ENCODE measurements around the gene EHHADH.
"Not testable (repeated sequence)": the region's sequence is repeated elsewhere in the genome, so short reads cannot be mapped to it uniquely, and the experiment has no call there.

The EHHADH gene

DNA sequence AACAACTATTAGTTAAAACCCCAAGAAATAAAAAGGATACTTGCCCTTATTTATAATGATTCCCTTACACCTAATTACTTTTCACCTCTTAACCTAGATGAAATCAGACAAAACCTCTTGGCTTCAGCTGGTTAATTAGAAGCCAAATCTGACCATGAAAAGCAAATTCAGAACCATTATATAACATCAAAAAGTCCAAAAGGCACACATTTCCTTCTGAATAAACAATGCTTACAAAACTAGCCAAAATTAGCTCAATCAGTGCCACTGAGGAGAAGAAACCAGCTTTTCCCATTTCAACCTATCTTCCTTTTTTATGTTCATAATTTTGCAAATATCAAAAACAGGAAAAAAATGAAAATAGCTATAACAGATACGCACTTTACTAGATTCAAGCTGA is 3.2 kb downstream of the EHHADH start:
- DNase-seq: no peak

DNA sequence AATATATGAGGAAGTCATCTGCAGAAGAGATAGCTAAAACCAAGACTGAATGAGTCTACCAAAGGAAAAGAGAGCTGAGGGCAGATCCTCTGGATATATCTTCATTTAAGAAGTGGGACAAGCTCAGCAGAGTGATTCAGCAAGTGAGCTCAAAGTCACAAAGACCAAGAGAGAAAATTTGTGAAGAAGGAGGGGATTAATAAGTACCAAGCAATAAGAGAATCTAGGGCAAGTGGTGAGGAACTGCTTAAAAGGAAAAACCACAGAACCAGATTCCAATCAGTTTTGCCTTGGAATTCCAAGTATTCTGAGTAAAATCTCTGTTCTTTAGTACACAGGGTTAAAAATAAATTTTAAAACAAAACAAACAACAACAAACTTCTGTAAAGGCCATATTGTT is 3.6 kb downstream of the EHHADH start:
- no peak for DNase-seq

DNA sequence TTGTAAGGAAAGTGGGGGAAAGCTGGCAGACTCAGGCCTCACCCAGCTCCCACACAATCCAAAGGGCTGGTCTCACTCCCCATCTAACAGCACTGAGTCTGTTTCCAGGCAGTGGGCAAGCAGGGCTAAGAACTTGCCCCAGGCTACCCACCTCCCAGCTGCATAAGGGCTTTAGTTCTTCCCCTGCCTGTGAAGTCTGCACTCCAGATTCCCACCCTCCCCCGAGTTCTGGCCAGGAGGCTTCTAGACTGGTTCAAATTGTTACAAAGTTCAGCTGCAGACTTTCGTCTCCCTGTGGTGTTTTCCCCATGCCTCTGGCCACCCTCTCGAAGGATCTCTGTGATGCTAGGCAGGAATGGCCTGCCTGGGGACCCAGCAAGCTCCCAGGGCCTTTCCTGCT is 11.2 kb downstream of the EHHADH start:
- no peak for DNase-seq

DNA sequence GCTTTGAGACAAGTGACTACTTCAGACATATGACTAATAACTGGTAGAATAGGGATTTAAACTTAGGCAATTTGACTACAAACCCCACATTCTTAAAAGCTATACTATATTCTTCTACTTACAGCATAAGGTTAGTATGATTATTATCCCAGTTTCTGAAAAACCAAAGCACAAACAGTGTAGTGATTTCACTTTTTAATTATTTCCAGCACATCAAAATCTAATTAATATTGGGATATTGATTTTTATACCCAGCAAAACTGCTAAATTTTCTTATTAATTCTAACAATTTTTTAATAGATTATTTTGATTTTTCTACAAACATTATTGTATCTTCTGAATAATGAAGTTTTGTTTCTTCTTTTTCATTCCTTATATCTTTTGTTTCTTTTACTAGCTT is 16.9 kb downstream of the EHHADH start:
- no peak for DNase-seq

DNA sequence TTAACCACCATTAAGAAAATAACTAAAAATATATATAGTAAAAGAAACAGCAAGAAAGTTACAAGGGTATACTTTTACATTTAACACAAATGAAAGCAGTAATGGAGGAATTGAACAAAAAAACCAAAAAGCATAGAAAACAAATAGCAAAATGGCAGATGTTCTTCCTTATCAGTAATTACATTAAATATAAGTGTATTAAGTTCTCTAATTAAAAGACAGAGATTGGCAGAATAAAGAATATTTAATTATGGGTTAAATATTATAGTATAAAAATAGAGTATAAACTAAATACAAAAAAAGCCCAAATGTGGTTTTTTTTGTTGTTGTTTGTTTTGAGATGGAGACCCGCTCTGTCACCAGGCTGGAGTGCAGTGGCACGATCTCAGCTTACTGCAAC is 20.5 kb downstream of the EHHADH start:
- no peak for DNase-seq

DNA sequence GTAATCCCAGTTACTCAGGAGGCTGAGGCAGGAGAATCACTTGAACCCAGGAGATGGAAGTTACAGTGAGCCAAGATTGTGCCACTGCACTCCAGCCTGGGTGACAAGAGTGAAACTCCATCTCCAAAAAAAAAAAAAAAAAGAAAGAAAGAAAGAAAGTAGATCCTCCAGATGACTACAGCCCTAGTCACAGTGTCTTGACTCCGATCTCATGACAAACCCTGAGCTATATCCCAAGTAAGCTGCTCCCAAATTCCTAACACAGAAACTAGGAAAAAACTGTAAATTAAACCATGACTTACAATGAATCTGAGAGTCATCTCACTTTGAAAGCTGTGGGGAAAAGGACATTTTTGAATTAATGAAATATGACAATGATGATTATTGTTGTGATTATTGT is 27.3 kb downstream of the EHHADH start:
- DNase-seq: not testable (repeated sequence)

DNA sequence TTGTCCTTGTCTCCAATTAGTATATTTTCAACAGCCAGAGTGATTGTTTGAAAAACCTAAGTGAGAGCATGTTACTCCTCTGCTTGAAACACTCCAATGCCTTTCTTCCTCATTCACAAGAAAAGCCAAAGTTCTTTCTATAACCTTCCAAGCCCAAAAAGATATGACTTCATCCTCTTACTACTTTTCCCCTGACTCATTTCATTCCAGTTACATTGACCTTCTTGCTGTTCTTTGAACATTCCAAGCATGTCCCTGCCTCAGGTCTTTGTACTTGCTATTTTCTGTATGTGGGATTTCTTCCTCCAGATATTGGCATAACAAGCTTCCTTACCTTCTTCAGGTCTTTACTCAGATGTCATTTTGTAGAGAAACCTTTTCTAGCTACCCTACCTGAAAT is 28.3 kb downstream of the EHHADH start:
- DNase-seq: no peak

DNA sequence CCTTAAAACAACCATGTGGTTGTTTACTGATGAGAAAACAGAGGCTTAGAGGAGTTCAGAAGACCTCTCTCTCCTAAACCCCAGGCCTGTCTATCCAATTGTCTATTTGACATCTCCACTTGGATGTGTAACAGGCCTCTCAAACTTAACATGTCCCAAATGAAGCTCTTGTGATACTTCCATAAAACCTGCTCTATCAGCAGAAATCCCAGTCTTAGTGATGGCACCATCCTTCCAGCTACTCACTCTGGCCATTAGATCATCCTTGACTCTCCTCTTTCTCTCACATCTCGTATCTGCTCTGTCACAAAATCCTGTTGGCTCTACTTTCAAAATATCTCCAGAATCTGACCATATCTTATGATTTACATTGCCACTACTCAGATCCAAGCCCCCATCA is 28.8 kb downstream of the EHHADH start:
- DNase-seq: no peak

DNA sequence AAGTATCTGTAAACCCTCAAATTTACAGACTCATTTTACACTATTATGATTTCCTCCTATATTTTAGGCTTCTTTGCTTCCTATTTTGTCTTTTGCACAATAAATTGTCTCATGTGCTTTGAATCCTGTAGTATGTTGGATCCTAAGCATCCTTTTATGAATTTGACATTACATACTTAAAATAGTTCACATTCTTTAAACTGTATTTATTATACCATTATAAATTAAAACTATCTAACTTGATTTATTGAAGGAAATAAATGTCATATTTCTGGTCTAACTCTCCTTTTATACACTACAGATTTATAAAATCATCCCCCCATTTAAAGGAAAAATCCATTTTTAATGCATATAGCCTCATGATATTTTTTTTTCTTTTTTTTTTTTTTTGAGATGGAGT is 32.6 kb downstream of the EHHADH start:
- DNase-seq: no peak

DNA sequence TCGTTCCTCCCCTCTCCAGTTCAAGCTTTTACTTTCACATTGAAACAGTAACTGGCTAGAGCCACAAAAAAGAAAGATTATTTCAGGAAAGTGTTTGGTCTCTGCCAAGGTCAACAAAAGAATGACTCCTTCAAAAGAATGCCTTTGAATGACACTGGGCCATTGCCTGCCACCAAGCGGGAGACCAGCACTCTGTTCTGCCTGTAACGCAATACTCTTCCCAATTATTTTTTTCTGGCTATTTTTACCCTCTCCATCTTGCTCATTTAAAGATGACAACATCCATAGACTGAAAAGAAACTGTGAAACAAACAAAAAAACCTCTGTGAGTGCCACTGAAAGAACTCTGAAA is 37.3 kb downstream of the EHHADH start:
- DNase-seq: no peak

DNA sequence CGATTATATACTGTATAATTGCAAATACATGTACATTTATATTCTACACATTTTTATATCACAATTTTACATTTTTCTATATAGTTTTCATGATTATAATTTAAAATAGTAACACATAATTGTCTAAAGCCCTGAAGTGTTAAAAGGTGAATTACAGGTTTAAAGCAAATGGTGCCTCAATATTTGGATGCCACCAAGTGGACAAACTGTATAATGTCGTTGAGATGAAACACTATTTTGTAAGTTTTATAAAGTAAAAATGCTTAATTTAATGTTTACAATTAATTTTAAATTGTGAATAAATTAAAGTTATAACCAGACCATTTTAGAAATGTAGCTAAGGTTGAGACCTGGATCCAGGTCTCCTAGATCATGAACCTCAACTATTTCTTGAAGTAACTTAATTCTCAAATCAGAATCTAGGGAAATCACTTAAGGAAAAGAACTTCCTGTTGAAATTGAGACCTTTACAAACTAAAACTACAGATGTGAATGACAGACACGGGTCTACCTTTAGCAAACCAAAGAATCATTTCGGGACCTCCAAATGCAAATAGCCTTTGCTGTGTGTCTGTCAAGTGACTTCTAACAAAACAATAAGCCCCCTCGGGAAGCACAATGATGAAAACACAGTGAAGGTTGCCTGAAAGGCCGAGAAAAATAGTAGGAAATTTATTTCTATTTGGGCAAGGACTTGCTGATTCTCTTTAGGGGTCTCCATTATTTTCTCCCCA is 37.8 kb downstream of the EHHADH start:
- no peak for DNase-seq

DNA sequence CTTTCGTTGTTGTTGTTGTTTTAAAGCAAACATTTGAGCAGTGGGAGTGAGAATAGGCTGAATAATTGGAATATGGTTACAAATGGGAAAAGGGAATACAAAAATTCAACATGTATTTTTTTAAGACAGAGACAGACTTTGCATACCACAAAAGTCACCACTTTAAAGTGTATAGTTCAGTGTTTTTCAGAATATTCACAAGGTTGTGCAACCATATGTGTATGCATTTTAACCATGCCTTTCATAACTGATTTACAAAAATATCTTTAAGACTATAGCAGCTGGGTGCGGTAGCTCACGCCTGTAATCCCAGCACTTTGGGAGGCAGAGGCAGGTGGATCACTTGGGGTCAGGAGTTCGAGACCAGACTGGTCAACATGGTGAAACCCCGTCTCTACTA is 41.3 kb downstream of the EHHADH start:
- no peak for DNase-seq

DNA sequence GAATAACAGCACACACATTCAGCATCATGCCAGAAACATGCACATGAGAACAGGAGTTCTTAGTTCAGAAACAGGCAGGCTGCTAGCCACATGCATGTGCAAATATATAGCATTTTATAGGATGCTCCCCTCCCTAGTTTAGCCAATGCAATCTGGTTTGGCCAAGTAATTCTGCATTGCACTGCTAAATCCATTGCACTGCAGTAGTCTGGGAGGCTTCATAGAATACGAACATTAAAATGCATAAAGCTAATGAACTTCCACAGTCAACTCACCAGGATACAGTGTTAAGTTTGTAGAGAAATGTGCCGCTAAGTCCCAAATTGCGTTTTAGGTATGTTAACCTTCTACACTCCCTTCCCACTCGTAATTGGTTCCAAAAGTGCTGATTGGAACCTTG is 41.8 kb downstream of the EHHADH start:
- no peak for DNase-seq

DNA sequence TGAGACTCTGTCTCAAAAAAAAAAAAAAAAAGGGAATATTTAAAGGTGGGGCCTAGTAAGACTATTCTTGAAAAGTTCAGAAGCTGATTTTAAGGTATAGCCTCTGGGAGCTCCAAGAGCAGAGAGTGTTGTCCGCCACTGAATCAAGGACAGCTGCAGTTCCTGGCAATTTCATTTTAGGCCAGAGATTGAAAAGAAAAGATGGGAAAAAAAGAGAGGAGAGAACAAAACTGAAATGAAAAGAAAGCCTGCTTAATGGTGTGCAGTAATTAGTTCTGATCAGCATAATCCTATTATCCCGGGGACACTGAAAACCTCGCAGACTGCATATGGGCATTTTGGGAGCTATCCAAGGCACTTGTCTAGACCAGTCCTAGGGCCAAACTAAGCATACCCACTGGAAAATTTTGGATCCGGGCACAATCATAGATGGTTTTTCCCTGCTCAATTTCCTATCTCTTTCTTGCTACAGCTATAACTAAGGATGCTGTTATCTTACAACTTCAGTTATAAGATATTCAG is 43.2 kb downstream of the EHHADH start:
- no peak for DNase-seq

DNA sequence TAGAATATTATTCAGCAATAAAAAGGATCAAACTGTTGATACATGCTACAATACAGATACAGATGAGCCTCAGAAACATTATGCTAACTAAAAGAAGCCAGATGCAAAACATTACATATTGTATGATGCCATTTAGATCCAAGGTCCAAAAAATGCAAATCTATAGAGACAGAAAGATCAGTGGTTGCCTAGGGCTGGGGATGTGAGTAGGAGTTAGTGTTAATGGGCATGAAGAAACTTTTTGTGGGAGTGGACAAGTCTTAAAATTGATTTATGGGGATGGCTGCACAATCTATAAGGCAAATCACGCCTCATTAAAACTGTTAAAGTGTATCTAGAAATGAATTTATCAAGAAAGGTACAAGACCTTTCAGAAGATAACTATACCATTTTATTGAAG is 45.0 kb downstream of the EHHADH start:
- no peak for DNase-seq

DNA sequence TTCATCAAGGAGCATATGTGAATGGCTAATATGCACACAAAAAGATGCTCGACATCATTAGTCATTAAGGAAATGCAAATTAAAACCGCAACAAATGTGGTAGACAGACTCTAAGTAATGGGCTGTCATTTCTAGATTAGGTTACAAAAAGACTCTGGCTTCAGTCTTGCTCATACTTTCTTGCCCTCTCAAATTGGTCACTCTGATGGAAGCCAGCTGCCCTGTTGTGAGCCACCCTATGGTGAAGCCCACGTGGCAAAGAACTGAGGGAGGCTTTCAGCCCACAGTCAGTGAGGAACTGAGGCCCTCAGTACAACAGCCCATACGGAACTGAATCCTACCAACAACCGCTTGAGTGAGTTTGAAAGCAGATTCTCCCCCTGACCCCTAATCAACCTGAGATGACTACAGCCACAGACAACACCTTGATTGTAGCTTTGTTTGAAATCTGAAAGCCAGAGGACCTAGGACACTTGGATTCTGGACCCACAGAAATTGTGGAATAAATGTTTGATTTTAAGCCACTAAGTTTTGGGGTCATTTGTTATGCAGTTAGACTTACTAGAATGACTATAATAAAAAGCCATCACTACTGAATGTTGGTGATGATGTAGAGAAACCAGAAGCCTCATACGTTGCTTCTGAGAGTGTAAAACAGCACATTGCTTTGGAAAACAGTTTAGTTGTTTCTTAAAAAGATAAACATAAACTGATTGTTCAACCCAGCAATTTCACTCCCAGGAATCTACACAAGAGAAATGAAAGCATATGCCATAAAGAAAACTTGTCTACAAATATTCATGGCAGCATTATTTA is 45.7 kb downstream of the EHHADH start:
- peak; percentile 7 for DNase-seq

DNA sequence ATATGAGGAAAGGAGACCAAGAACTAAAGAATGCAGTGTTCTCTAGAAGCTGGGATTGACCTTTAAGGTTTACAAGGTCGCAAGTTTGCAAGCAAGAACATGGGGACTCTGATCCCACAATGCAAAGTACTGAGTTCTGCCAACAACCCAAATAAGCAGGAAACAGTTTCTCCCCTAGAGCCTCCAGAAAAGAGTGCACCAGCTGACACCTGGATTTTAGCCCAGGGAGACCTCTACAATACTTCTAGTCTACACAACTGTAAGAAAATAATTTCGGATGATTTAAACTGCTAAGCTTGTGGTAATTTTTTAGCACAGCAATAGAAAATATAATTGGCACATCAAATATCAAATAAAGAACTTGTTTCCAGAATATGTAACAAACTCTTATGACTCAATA is 46.4 kb downstream of the EHHADH start:
- DNase-seq: no peak

DNA sequence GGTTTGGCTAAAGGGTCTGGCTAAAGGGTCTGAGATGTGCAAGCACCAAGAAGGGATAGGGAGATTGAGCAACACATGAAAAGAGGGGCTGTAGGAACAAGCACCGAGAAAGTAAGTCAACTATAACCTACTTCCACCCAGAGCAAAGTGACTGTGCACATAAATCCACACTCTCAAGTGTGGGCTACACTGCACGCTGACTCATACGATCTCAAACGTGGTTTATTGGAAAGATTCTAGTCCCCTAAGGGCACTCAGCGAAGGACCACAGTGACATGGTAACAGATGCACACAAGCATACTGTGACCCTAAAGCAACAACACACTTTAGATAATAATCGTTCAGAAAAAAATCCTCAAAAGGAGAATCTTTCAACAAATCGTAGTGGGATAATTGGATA is 48.0 kb downstream of the EHHADH start:
- DNase-seq: no peak

DNA sequence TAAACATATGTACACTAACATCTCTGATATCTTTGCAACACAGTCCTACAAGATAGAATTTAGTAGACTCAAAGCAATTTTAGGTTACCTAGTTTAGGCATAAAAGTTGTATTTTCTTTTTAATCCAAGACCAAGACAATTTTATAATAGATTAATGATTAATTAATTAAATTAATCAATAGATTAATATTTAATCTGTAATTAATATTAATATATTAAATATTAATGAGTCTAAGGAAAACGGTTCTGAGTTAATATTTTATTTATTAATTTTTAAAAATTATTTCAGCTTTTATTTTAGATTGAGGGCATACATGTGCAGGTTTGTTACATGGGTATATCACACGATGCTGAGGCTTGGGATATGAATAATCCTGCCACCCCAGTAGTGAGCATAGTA is 49.0 kb downstream of the EHHADH start:
- no peak for DNase-seq

DNA sequence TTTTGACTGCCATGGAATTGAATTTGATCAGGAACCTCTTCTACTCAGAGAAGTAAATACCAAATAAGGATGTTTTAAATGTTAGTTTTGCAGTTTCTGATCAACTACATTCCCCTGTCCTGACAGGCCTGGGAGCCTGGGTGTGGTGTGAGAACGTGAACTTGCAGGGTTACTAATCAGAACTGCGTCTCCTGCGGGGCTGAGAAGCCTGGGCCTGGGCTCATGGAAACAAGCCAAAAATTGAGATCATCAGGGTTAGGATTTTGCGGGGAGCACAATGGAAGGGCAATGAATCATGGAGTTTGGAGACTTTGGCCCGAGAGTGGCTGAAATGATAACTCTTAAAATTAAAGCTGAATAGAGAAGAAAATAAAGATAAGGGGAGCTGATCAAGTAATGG is 53.2 kb downstream of the EHHADH start:
- DNase-seq: no peak

DNA sequence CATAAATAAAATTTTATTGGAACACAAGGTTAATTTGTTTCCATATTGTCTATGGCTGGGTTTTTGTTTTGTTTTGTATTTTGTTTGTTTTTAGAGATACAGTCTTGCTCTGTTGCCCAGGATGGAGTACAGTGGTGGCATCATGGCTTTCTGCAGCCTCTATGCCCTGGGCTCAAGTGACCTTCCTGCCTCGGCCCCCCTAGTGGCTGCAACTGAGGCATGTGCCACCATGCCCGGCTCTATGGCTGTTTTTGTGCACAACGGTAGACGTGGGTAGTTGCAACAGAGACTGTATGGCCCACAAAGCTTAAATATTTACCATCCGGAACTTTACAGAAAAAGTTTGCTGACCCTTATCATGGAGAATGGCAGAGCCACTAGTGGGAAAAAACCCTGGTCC is 54.2 kb downstream of the EHHADH start:
- no peak for DNase-seq

DNA sequence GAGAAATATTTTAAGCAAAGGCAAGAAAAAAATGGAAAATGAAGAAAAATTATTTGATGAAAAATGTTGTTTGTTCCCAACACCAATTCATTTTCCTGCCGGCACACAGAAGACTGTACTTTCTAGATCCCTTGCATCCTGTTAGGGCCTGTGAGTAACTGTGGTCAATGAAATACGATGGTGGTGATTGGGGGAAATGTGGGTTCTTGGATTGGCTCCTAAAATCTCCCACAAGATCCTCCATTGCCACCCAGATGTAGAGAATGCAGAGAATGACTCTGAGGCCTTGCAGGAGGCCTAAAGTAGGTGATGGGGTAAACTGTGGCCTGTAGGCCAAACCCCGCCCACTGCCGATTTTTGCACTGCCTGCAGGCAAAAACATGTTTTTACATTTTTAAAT is 54.6 kb downstream of the EHHADH start:
- no peak for DNase-seq

DNA sequence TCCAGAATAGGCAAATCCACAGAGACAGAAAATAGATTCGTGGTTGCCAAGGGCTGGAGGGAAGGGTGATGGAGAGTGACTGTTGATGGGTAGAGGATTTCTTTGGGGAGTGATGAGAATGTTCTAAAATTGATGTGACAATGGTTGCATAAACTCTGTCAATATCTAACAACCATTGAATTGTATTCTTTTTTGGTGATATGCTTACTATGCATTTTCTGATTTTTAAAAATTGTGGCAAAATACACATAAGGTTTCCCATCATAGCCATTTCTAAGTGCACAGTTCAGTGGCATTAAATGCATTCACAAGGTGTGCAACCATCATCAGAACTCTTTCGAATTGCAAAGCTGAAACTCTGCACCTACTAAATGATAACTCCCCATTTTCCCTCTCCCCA is 56.8 kb downstream of the EHHADH start:
- no peak for DNase-seq

DNA sequence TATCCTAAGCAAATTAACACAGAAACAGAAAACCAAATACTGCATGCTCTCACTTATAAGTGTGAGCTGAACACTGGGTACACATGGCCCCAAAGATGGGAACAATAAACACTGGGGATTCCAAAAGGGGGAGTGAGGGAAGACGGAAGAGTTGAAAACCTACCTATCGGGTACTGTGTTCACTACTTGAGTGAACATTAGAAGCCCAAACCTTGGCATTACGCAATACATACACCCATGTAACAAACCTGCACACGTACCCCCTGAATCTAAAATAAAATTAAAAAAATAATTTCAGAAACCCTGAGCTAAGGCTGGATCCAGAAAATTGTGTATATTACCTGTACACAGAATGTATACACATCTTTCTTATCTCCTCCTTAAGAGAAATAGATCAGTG is 58.2 kb downstream of the EHHADH start:
- no peak for DNase-seq

DNA sequence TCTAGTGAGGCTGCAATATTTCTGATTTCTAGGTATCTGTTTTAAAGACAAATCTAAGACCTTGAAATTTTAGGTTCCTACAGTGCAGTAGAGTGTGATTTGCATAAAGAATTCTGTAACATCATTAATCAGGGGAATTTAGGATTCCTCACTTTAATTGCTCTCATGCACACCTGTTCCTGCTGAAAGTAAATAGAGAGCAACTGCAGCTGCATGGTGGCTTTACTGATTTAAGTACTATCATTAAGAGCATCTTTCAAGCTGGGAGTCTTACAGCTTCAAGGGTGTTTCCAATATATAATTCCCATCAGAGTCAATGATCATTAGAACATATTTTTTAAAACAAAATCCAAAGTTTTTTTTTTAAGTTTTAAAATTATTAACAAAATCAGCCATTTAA is 65.0 kb downstream of the EHHADH start:
- DNase-seq: no peak

All from stimulated activated CD4-positive, alpha-beta T cell treated with anti-CD3 and anti-CD28 coated beads, Interleukin-4, amount 100 ng/mL, for 24 hours (primary cell).